H9 (cell line): ENCODE measurements around the gene MAPK12. TPM values are rescaled to one million over a fixed set of nuclear protein-coding genes. Genes with fewer than 3 reads are reported as not detected.

Experiments used
- DNase-seq: peaks from one replicate; pipeline ENCODE4 v3.0.0-alpha.2; 2017
- H2AFZ ChIP-seq: one replicate; pipeline ENCODE4 v1.6.1; 2013; ENCODE audit warnings: mild to moderate bottlenecking, low read length, control low read depth, moderate library complexity
- H2AK5ac ChIP-seq: 2 replicates; pipeline ENCODE4 v1.6.1; 2013; ENCODE audit warnings: low read length, control low read depth, mixed read lengths; ENCODE audit not compliant: insufficient read length
- H2BK120ac ChIP-seq: one replicate; pipeline ENCODE4 v1.6.1; 2013; ENCODE audit warnings: low read depth, mild to moderate bottlenecking, low read length, control low read depth, inconsistent platforms; ENCODE audit not compliant: poor library complexity, severe bottlenecking
- H2BK12ac ChIP-seq: 2 replicates; pipeline ENCODE4 v1.6.1; 2013; ENCODE audit warnings: low read length, control low read depth, mixed read lengths, low read depth; ENCODE audit not compliant: insufficient read length
- H2BK15ac ChIP-seq: 2 replicates; pipeline ENCODE4 v1.6.1; 2013; ENCODE audit warnings: low read depth, low read length, control low read depth
- H2BK20ac ChIP-seq: one replicate; pipeline ENCODE4 v1.6.1; 2013; ENCODE audit warnings: low read depth, mild to moderate bottlenecking, low read length, control low read depth, inconsistent platforms; ENCODE audit not compliant: poor library complexity, severe bottlenecking
- H2BK5ac ChIP-seq: 2 replicates; pipeline ENCODE4 v1.6.1; 2013; ENCODE audit warnings: low read length, control low read depth, mixed read lengths; ENCODE audit not compliant: insufficient read length
- H3K14ac ChIP-seq: 2 replicates; pipeline ENCODE4 v1.6.1; 2013; ENCODE audit warnings: low read length, control low read depth; ENCODE audit not compliant: insufficient read depth
- H3K18ac ChIP-seq: 2 replicates; pipeline ENCODE4 v1.6.1; 2013; ENCODE audit warnings: low read depth, mild to moderate bottlenecking, mixed read lengths, low read length, control low read depth; ENCODE audit not compliant: insufficient read length
- H3K23ac ChIP-seq: 2 replicates; pipeline ENCODE4 v1.6.1; 2013; ENCODE audit warnings: low read length, control low read depth, mixed read lengths, low read depth; ENCODE audit not compliant: insufficient read length
- H3K23me2 ChIP-seq: 2 replicates; pipeline ENCODE4 v1.6.1; 2013; ENCODE audit warnings: low read depth, mild to moderate bottlenecking, mixed read lengths, low read length, control low read depth; ENCODE audit not compliant: insufficient read length, poor library complexity, severe bottlenecking
- H3K27ac ChIP-seq: 2 replicates; pipeline ENCODE4 v1.5.1; 2013; ENCODE audit warnings: low read length, control low read depth, mixed read lengths, low read depth; ENCODE audit not compliant: insufficient read length
- H3K27me3 ChIP-seq: 2 replicates; pipeline ENCODE4 v1.6.1; 2013; ENCODE audit warnings: low read length, control low read depth, inconsistent platforms; ENCODE audit not compliant: insufficient read depth
- H3K4ac ChIP-seq: 2 replicates; pipeline ENCODE4 v1.6.1; 2013; ENCODE audit warnings: low read depth, mild to moderate bottlenecking, control low read depth, inconsistent platforms, low read length, moderate library complexity
- H3K4me1 ChIP-seq: 2 replicates; pipeline ENCODE4 v1.6.1; 2013; ENCODE audit warnings: low read length, control low read depth, inconsistent platforms; ENCODE audit not compliant: insufficient read depth
- H3K4me2 ChIP-seq: 2 replicates; pipeline ENCODE4 v1.6.1; 2013; ENCODE audit warnings: low read length, control low read depth, mixed read lengths; ENCODE audit not compliant: insufficient read length, insufficient read depth
- H3K56ac ChIP-seq: 2 replicates; pipeline ENCODE4 v1.6.1; 2013; ENCODE audit warnings: low read depth, mild to moderate bottlenecking, mixed read lengths, low read length, control low read depth; ENCODE audit not compliant: insufficient read length
- H3K79me1 ChIP-seq: 2 replicates; pipeline ENCODE4 v1.6.1; 2013; ENCODE audit warnings: low read depth, mild to moderate bottlenecking, moderate library complexity, low read length, control low read depth, inconsistent platforms; ENCODE audit not compliant: insufficient read depth, poor library complexity, severe bottlenecking
- H3K79me2 ChIP-seq: 2 replicates; pipeline ENCODE4 v1.6.1; 2013; ENCODE audit warnings: low read length, control low read depth, inconsistent platforms; ENCODE audit not compliant: insufficient read depth
- H3K9ac ChIP-seq: 2 replicates; pipeline ENCODE4 v1.6.1; 2013; ENCODE audit warnings: low read length, control low read depth, mixed read lengths; ENCODE audit not compliant: insufficient read length; ENCODE audit errors: extremely low read depth
- H3K9me3 ChIP-seq: one replicate; pipeline ENCODE4 v1.6.1; 2013; ENCODE audit warnings: low read depth, low read length, inconsistent platforms; ENCODE audit not compliant: control insufficient read depth
- H3T11ph ChIP-seq: one replicate; pipeline ENCODE4 v1.6.1; 2013; ENCODE audit warnings: mild to moderate bottlenecking, low read length, control low read depth, inconsistent platforms
- H4K20me1 ChIP-seq: one replicate; pipeline ENCODE4 v1.6.1; 2013; ENCODE audit not compliant: control insufficient read depth, insufficient read length, insufficient read depth
- H4K5ac ChIP-seq: 2 replicates; pipeline ENCODE4 v1.6.1; 2013; ENCODE audit warnings: low read depth, mild to moderate bottlenecking, mixed read lengths, low read length, control low read depth; ENCODE audit not compliant: insufficient read length
- H4K8ac ChIP-seq: replicated peaks from 2 replicates; pipeline ENCODE4 v1.6.1; 2013; ENCODE audit warnings: low read length, control low read depth, mixed read lengths, low read depth; ENCODE audit not compliant: insufficient read length
- H4K91ac ChIP-seq: 2 replicates; pipeline ENCODE4 v1.6.1; 2013; ENCODE audit warnings: low read depth, mild to moderate bottlenecking, moderate library complexity, mixed read lengths, low read length, control low read depth; ENCODE audit not compliant: insufficient read length
- H3K27ac Mint-ChIP-seq, 3 experiments: 2 replicates in 2 of 3; 3 replicates in 1 of 3; pipeline ENCODE4 v1.8.0; 2020 to 2021; ENCODE audit warnings: mixed read lengths in 3 of 3, mild to moderate bottlenecking in 1 of 3, moderate library complexity in 1 of 3
- H3K27me3 Mint-ChIP-seq: 2 replicates; pipeline ENCODE4 v1.8.0; 2021; ENCODE audit warnings: low read depth, mild to moderate bottlenecking, moderate library complexity, mixed read lengths
- H3K36me3 Mint-ChIP-seq, 3 experiments: 2 replicates in 2 of 3; 3 replicates in 1 of 3; pipeline ENCODE4 v1.8.0; 2020 to 2021; ENCODE audit warnings: low read depth in 3 of 3, mixed read lengths in 3 of 3; ENCODE audit not compliant: insufficient read depth in 1 of 3
- H3K4me1 Mint-ChIP-seq, 2 experiments: 2 replicates each; pipeline ENCODE4 v1.8.0; 2020; ENCODE audit warnings: mixed read lengths in 2 of 2
- H3K4me3 Mint-ChIP-seq, 2 experiments: 2 replicates in 1 of 2; 3 replicates in 1 of 2; pipeline ENCODE4 v1.8.0; 2020 to 2021; ENCODE audit warnings: mild to moderate bottlenecking in 2 of 2, mixed read lengths in 2 of 2, moderate library complexity in 1 of 2
- H3K9me3 Mint-ChIP-seq, 2 experiments: 2 replicates in 1 of 2; 3 replicates in 1 of 2; pipeline ENCODE4 v1.8.0; 2020; ENCODE audit warnings: mild to moderate bottlenecking in 2 of 2, mixed read lengths in 2 of 2, moderate library complexity in 1 of 2
- WGBS: extraction: QIAGEN DNeasy Blood & Tissue Kit; methylation state at CpG from one replicate; pipeline ENCODE4 v1.1.7; 2013; ENCODE audit warnings: missing lambda C conversion rate, low lambda C conversion rate, mixed read lengths; ENCODE audit not compliant: insufficient read length; ENCODE audit errors: extremely low coverage; 5-methylcytosine and 5-hydroxymethylcytosine counted together
- total RNA-seq: library from RNA; stranded (reverse); gene quantifications from 2 replicates; pipeline ENCODE4 v1.2.1, GENCODE V29; 2021
- TF ChIP-seq, protein P1 (sequence below): fragments of 200-600 bp; sonication (generic); conservative IDR thresholded peaks from 3 replicates; pipeline ENCODE4 v1.8.0; 2021; ENCODE audit warnings: antibody characterized with exemption, mild to moderate bottlenecking

Gene MAPK12
- total RNA-seq, 1 experiment from 2014 or later: 31.3 TPM

GRCh38 chr22:50308597-50308935, 47.1 kb upstream of the MAPK12 start:
- no CpG with 5 or more reads among the region's 7 CpGs for WGBS

More at GRCh38 chr22:50308597-50308935, 47.1 kb upstream of the MAPK12 start:
- H3K27ac ChIP-seq: no peak overlapping the region
- peak overlapping the region in 1 of 2 experiments; percentile 2; a peak in 2 of 5 replicates for H3K4me3 Mint-ChIP-seq
- H3K4me2 ChIP-seq: no peak overlapping the region
- H4K20me1 ChIP-seq: no peaks in the 10 kb centered on the region
- H3K27me3 ChIP-seq: no peaks in the 10 kb centered on the region
- no peak overlapping the region for H4K8ac ChIP-seq
- H3K79me2 ChIP-seq: no peaks in the 10 kb centered on the region
- peaks cover 5% of the 10 kb centered on the region for H3K23me2 ChIP-seq
- no peak overlapping the region for H2BK20ac ChIP-seq
- H3K14ac ChIP-seq: no peak overlapping the region
- DNase-seq: peak; percentile 71
- H3K4me1 ChIP-seq: no peaks in the 10 kb centered on the region; the same call in 1 of the 2 replicates
- H3K56ac ChIP-seq: no peak overlapping the region
- no peak overlapping the region for H3K18ac ChIP-seq
- H2BK5ac ChIP-seq: no peak overlapping the region
- H4K91ac ChIP-seq: no peak overlapping the region
- peaks cover 4% of the 10 kb centered on the region for H3K27me3 Mint-ChIP-seq
- H3K4ac ChIP-seq: no peak overlapping the region
- H3K23ac ChIP-seq: no peak overlapping the region
- no peaks in the 10 kb centered on the region for H3K9me3 ChIP-seq
- no peak overlapping the region for H3K9ac ChIP-seq
- H2AFZ ChIP-seq: no peak overlapping the region
- no peak overlapping the region for H3T11ph ChIP-seq
- TF ChIP-seq, protein P1, sequence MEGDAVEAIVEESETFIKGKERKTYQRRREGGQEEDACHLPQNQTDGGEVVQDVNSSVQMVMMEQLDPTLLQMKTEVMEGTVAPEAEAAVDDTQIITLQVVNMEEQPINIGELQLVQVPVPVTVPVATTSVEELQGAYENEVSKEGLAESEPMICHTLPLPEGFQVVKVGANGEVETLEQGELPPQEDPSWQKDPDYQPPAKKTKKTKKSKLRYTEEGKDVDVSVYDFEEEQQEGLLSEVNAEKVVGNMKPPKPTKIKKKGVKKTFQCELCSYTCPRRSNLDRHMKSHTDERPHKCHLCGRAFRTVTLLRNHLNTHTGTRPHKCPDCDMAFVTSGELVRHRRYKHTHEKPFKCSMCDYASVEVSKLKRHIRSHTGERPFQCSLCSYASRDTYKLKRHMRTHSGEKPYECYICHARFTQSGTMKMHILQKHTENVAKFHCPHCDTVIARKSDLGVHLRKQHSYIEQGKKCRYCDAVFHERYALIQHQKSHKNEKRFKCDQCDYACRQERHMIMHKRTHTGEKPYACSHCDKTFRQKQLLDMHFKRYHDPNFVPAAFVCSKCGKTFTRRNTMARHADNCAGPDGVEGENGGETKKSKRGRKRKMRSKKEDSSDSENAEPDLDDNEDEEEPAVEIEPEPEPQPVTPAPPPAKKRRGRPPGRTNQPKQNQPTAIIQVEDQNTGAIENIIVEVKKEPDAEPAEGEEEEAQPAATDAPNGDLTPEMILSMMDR: no peak
- no peak overlapping the region for H4K5ac ChIP-seq
- H2BK15ac ChIP-seq: no peak overlapping the region
- peak overlapping the region in 1 of 3 experiments; percentile 29; a peak in 1 of 7 replicates for H3K27ac Mint-ChIP-seq
- H2AK5ac ChIP-seq: no peak overlapping the region
- H2BK120ac ChIP-seq: no peak overlapping the region
- no peaks in the 10 kb centered on the region; a peak in 1 of 7 replicates for H3K36me3 Mint-ChIP-seq
- peaks cover 20 to 28% of the 10 kb centered on the region in 2 experiments for H3K4me1 Mint-ChIP-seq
- H3K79me1 ChIP-seq: no peaks in the 10 kb centered on the region
- H2BK12ac ChIP-seq: no peak overlapping the region
- H3K9me3 Mint-ChIP-seq: no peaks in the 10 kb centered on the region
